22Rv1 (cell line): ENCODE data around the gene ZNF516.

Experiments
- ZFX ChIP-seq: fragments of 450-650 bp; IDR thresholded peaks from 2 replicates; pipeline ENCODE4 v1.6.1; 2017; ENCODE audit warnings: antibody characterized with exemption, borderline replicate concordance
- TF ChIP-seq, protein P1 (sequence below): fragments of 450-650 bp; IDR thresholded peaks from 2 replicates; pipeline ENCODE4 v1.5.1; 2017; ENCODE audit warnings: mild to moderate bottlenecking

DNA sequence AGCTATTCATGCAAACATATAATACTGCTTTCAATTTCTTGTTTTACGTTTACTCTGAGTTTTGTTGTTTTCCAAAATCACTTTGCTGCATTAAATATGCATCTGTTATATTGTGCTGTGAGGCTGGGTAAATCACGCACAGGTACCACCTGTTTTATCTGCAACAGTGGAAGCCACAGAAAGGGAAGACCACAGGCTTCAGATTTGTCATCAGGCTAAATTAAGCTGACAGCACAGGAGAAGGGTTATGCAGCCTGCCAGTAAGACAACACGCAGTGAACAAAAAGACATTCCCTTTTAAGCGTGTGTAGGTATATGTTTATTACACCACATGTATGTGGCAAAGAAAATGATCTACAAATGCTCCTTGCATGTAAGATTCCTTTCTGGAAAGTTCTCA, 38.2 kb downstream of the ZNF516 start:
- TF ChIP-seq, protein P1, sequence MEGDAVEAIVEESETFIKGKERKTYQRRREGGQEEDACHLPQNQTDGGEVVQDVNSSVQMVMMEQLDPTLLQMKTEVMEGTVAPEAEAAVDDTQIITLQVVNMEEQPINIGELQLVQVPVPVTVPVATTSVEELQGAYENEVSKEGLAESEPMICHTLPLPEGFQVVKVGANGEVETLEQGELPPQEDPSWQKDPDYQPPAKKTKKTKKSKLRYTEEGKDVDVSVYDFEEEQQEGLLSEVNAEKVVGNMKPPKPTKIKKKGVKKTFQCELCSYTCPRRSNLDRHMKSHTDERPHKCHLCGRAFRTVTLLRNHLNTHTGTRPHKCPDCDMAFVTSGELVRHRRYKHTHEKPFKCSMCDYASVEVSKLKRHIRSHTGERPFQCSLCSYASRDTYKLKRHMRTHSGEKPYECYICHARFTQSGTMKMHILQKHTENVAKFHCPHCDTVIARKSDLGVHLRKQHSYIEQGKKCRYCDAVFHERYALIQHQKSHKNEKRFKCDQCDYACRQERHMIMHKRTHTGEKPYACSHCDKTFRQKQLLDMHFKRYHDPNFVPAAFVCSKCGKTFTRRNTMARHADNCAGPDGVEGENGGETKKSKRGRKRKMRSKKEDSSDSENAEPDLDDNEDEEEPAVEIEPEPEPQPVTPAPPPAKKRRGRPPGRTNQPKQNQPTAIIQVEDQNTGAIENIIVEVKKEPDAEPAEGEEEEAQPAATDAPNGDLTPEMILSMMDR: no peak
- TF ChIP-seq ZFX: no peak
